ENCODE measurements around the gene CRTAC1.

DNA sequence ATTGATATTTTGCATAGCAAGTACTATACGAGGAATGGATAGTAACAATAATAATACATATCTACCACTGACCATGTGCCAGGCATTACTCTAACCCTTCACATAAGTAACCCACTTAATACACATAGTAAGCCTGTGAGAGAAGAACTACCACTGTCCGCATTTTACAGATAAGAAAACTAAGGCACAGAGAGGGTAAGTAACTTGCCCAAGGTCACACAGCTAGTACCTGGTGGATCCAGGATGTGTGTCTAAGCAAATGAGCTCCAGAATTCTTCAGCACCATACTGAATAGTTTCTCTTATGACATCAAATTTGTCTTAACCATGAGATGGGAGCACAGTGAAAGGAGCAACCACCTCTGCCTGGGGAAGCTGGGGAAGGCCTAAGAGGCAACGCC is 10.2 kb downstream of the CRTAC1 start:
- TF ChIP-seq, protein P1, sequence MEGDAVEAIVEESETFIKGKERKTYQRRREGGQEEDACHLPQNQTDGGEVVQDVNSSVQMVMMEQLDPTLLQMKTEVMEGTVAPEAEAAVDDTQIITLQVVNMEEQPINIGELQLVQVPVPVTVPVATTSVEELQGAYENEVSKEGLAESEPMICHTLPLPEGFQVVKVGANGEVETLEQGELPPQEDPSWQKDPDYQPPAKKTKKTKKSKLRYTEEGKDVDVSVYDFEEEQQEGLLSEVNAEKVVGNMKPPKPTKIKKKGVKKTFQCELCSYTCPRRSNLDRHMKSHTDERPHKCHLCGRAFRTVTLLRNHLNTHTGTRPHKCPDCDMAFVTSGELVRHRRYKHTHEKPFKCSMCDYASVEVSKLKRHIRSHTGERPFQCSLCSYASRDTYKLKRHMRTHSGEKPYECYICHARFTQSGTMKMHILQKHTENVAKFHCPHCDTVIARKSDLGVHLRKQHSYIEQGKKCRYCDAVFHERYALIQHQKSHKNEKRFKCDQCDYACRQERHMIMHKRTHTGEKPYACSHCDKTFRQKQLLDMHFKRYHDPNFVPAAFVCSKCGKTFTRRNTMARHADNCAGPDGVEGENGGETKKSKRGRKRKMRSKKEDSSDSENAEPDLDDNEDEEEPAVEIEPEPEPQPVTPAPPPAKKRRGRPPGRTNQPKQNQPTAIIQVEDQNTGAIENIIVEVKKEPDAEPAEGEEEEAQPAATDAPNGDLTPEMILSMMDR (IDR thresholded peaks at IDR 0.05; ENCODE audit: low read depth, low read length, missing input control): no peak
- TF ChIP-seq FOXA1 (IDR thresholded peaks at IDR 0.05): no peak

Measured in liver (tissue), 2 donors.